ENCODE measurements around the gene ADGRL2. TPM values are rescaled to one million over a fixed set of nuclear protein-coding genes. Genes with fewer than 3 reads are reported as not detected.
"Not testable (repeated sequence)": the region's sequence is repeated elsewhere in the genome, so short reads cannot be mapped to it uniquely, and the experiment has no call there.

Gene ADGRL2
- total RNA-seq, 1 donor from 2014 or later: 48.9 TPM

DNA sequence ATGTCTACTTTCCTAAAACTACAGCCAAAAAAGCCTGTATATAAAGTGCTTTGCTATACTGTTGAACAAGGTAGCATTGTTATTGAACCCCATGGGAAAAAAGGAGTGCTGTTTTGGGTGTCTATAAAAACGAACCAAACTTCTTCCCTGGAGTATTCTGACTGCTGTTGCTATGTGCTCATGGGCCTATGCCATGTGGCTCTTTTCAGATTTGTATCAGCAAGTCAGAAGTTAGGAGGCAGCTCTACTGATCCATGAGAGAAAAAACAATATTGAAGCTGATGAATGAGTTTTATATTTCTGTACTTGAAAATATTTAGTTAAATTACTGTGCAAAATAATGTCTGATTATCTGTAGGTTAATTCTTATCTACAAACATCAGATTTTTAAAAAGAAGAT lies 66.5 kb downstream of the ADGRL2 start:
- Histone ChIP-seq H3K4me3 (no peak overlapping the region), H3K9me3 (no peaks in the 10 kb centered on the region), H3K27me3 (no peaks in the 10 kb centered on the region), H3K4me1 (peaks cover 4 to 5% of the 10 kb centered on the region in 2 donors), H3K36me3 (no peaks in the 10 kb centered on the region), H3K27ac (no peak overlapping the region)
- no peak for DNase-seq (ENCODE audit: low spot score in 2 of 2)
- TF ChIP-seq, protein P1, sequence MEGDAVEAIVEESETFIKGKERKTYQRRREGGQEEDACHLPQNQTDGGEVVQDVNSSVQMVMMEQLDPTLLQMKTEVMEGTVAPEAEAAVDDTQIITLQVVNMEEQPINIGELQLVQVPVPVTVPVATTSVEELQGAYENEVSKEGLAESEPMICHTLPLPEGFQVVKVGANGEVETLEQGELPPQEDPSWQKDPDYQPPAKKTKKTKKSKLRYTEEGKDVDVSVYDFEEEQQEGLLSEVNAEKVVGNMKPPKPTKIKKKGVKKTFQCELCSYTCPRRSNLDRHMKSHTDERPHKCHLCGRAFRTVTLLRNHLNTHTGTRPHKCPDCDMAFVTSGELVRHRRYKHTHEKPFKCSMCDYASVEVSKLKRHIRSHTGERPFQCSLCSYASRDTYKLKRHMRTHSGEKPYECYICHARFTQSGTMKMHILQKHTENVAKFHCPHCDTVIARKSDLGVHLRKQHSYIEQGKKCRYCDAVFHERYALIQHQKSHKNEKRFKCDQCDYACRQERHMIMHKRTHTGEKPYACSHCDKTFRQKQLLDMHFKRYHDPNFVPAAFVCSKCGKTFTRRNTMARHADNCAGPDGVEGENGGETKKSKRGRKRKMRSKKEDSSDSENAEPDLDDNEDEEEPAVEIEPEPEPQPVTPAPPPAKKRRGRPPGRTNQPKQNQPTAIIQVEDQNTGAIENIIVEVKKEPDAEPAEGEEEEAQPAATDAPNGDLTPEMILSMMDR (IDR thresholded peaks at IDR 0.05): no peak
- intact Hi-C loops (cut with DNase I): no loop called here

DNA sequence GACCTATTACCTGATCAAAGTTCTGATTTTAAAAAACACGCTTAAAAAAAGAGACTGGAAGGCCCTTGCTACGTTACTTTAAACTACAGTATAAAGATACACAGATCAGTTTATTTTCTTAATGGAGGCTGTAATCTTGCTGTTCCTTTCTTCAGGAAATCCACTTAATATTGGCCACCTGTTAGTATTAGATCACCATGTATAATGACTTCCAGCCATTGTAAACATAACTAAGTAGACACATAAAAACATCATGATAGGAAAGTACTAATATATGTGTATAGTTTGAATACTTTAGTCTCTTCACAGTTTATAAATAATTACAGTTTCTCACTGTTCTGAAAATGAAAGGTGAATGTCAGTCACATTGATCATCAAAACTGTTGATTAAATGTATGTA lies 68.6 kb downstream of the ADGRL2 start:
- H3K4me1 ChIP-seq: peaks cover 4 to 6% of the 10 kb centered on the region in 2 donors
- no peak overlapping the region for H3K27ac ChIP-seq
- no peak for DNase-seq (ENCODE audit: low spot score in 2 of 2)
- no peak overlapping the region for H3K4me3 ChIP-seq
- no peaks in the 10 kb centered on the region for H3K36me3 ChIP-seq
- TF ChIP-seq, protein P1 (IDR thresholded peaks at IDR 0.05): no peak
- H3K9me3 ChIP-seq: no peaks in the 10 kb centered on the region
- no peaks in the 10 kb centered on the region for H3K27me3 ChIP-seq
- intact Hi-C loops (cut with DNase I): no loop called here

DNA sequence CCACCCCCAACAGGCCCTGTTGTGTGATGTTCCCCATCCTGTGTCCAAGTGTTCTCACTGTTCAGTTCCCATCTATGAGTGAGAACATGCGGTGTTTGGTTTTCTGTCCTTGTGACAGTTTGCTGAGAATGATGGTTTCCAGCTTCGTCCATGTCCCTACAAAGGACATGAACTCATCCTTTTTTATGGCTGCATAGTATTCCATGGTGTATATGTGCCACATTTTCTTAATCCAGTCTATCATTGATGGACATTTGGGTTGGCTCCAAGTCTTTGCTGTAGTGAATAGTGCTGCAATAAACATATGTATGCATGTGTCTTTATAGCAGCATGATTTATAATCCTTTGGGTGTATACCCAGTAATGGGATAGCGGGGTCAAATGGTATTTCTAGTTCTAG lies 70.4 kb downstream of the ADGRL2 start:
- DNase-seq (ENCODE audit: low spot score in 2 of 2); H3K4me3 ChIP-seq; H3K27me3 ChIP-seq; H3K27ac ChIP-seq; intact Hi-C loops (cut with DNase I); H3K36me3 ChIP-seq; H3K9me3 ChIP-seq: not testable (repeated sequence)
- H3K4me1 ChIP-seq: peaks cover under 1 to 11% of the 10 kb centered on the region in 2 donors

DNA sequence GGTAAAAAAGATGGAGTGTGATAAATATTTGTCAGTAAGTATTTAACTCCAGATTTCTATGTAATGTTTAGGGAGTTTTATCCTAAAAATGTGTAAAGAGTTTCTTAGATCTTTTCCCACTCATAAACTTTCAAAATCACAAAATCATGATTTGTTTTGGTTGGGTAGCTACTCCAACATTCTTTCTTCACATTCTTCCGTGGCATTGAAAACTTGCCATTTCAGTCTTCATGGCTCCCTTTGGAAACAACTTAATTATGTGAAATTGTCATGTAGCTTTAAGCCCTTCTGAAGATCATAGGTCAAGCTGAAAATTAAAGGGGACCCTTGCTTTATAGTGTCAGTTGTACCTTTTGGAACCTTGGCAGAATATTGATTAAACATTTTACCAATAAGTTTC lies 73.2 kb downstream of the ADGRL2 start:
- intact Hi-C loops (cut with DNase I): no loop called here
- Histone ChIP-seq H3K27ac (no peak overlapping the region), H3K36me3 (no peaks in the 10 kb centered on the region), H3K27me3 (no peaks in the 10 kb centered on the region), H3K4me3 (no peak overlapping the region), H3K9me3 (no peaks in the 10 kb centered on the region), H3K4me1 (peaks cover 0 to 23% of the 10 kb centered on the region in 2 donors)
- TF ChIP-seq, protein P1 (IDR thresholded peaks at IDR 0.05): no peak
- DNase-seq (ENCODE audit: low spot score in 2 of 2): no peak

DNA sequence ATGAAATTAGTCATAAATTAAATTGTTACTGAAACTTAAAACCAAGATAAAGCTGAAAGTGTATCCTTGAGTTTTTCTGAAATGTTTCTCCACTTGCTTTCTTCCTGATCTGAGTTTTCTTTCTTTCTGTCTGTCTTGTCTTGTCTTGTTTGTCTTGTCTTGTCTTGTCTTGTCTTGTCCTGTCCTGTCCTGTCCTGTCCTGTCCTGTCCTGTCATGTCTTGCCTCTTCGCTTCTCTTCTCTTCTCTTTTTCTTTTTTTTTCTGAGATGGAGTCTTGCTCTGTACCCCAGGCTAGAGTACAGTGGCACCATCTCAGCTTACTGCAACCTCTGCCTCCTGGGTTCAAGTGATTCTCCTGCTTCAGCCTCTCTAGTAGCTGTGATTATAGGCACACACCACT lies 73.7 kb downstream of the ADGRL2 start:
- H3K4me1 ChIP-seq: peaks cover 0 to 23% of the 10 kb centered on the region in 2 donors
- no peak overlapping the region for H3K27ac ChIP-seq
- H3K9me3 ChIP-seq: no peaks in the 10 kb centered on the region
- no peaks in the 10 kb centered on the region for H3K27me3 ChIP-seq
- intact Hi-C loops (cut with DNase I): no loop called here
- TF ChIP-seq, protein P1 (IDR thresholded peaks at IDR 0.05): no peak
- no peak overlapping the region for H3K4me3 ChIP-seq
- H3K36me3 ChIP-seq: no peaks in the 10 kb centered on the region
- DNase-seq (ENCODE audit: low spot score in 2 of 2): no peak

DNA sequence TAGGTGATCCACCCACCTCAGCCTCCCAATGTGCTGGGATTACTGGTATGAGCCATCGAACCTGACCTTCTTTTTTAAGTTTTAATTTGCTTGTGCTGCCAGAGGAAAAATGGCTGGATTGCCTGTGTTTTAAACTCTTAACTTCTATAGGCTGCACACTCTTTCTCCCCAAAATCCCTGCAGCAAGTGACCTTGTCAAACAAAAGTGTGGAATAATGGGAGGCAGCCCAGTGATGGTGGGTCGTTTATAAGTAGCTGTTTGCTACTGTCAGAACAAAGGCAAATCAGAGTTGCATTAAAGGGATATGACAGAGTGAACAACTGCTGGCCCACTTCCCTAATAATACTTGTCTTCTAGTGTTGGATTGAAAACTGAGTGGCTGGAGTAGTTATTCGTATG lies 74.2 kb downstream of the ADGRL2 start:
- Histone ChIP-seq H3K27ac (no peak overlapping the region), H3K27me3 (no peaks in the 10 kb centered on the region), H3K9me3 (no peaks in the 10 kb centered on the region), H3K4me3 (no peak overlapping the region), H3K4me1 (peaks cover 0 to 23% of the 10 kb centered on the region in 2 donors), H3K36me3 (no peaks in the 10 kb centered on the region)
- intact Hi-C loops (cut with DNase I): no loop called here
- DNase-seq (ENCODE audit: low spot score in 2 of 2): no peak
- TF ChIP-seq, protein P1 (IDR thresholded peaks at IDR 0.05): no peak

All from ascending aorta (tissue), 2 donors.